ENCODE measurements around the gene AAGAB. TPM values are rescaled to one million over a fixed set of nuclear protein-coding genes. Genes with fewer than 3 reads are reported as not detected.

AAGAB gene
- total RNA-seq, 1 donor from 2014 or later, result 13.6 TPM

GRCh38 chr15:67177752-67178151, 76.7 kb downstream of the AAGAB start:
- peak overlapping the region in 1 of 3 donors; percentile 64 for H3K9ac ChIP-seq (ENCODE audit: low read depth in 1 of 3, low read length in 3 of 3)
- H3K27me3 ChIP-seq (ENCODE audit: control insufficient read depth in 3 of 3, insufficient read depth in 3 of 3, low read length in 3 of 3), result no peaks in the 10 kb centered on the region
- peak overlapping the region; percentile 70 for H3K27ac ChIP-seq (ENCODE audit: low read depth, low read length)
- H3K4me1 ChIP-seq (ENCODE audit: control insufficient read depth in 3 of 3, insufficient read depth in 3 of 3, low read length in 3 of 3), result peaks cover 43 to 82% (median 78%) of the 10 kb centered on the region in 3 donors
- H3K36me3 ChIP-seq (ENCODE audit: control insufficient read depth in 3 of 3, insufficient read depth in 3 of 3, low read length in 3 of 3), result peaks cover 9 to 46% (median 37%) of the 10 kb centered on the region in 3 donors
- H3K4me3 ChIP-seq (ENCODE audit: low read length in 3 of 3), result no peak overlapping the region
- no peaks in the 10 kb centered on the region for H3K9me3 ChIP-seq (ENCODE audit: control insufficient read depth in 3 of 3, low read length in 3 of 3)

DNA sequence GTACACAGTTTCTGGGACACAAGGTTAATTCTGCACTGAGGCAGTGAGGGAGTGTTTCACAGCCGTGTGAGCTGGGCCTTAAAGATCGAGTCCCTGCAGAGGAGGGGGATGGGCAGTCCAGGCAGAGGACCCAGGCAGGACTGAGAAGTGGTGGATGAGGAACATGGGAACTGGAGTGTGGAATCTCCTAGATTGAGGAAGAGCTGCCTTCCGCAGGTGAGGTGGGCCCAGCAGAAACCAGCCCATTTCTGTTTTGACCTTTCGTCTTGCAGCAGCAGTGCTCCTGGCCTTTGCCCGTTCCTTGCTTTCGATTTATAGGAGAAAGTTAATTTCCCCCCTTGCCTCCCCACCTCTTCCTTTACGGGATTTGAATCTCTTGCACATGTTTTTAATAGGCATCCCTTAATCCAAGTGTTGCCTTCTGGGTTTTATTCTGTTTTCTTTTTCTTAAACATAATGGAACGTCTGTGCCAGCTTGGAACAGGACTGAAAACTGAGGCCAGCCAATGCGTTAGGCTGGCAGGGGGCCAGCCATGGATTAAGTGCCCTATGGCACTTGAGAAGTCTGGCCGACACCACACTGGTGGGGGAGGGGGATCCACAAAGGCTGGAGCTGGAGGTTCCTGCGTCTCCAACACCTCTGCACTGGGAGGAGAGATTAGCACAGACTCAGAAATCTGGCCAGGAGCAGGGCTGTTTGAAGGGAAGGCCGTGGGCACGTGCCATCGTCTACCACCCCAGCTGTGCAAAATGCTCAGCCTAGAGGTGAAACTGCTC, 78.1 kb downstream of the AAGAB start:
- Histone ChIP-seq H3K36me3 (ENCODE audit: control insufficient read depth in 3 of 3, insufficient read depth in 3 of 3, low read length in 3 of 3) (peaks cover 0 to 46% (median 33%) of the 10 kb centered on the region in 3 donors), H3K4me3 (ENCODE audit: low read length in 3 of 3) (peak overlapping the region; percentile 29 to 41 (median 34)), H3K4me1 (ENCODE audit: control insufficient read depth in 3 of 3, insufficient read depth in 3 of 3, low read length in 3 of 3) (peaks cover 56 to 93% (median 92%) of the 10 kb centered on the region in 3 donors), H3K9me3 (ENCODE audit: control insufficient read depth in 3 of 3, low read length in 3 of 3) (no peaks in the 10 kb centered on the region), H3K9ac (ENCODE audit: low read depth in 1 of 3, low read length in 3 of 3) (peak overlapping the region; percentile 27 to 70 (median 46)), H3K27me3 (ENCODE audit: control insufficient read depth in 3 of 3, insufficient read depth in 3 of 3, low read length in 3 of 3) (no peaks in the 10 kb centered on the region), H3K27ac (ENCODE audit: low read depth, low read length) (peak overlapping the region; percentile 58)

DNA sequence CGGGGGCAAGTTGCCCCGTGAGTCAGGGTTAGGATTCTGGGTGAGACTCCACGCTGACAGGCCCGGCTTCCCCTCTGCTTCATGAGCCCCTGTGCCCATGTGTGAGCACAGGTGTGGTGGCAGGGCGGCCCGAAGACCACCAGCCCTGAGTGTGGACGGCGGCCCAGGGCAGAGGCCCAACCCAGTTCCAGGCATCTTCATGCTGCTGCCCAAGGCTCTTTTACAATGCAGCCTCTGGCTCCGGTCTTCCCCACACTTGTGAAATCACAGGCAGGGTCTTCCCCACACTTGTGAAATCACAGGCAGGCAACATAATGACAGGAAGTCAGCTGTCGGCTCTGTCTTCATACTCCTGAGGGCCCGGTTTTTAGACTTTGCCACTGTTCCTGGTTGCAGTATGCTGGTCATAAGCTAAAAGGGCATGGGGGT, 78.8 kb downstream of the AAGAB start:
- Histone ChIP-seq H3K9me3 (ENCODE audit: control insufficient read depth in 3 of 3, low read length in 3 of 3) (no peaks in the 10 kb centered on the region), H3K27ac (ENCODE audit: low read depth, low read length) (peak overlapping the region; percentile 58), H3K4me1 (ENCODE audit: control insufficient read depth in 3 of 3, insufficient read depth in 3 of 3, low read length in 3 of 3) (peaks cover 61 to 99% (median 97%) of the 10 kb centered on the region in 3 donors), H3K4me3 (ENCODE audit: low read length in 3 of 3) (peak overlapping the region in 2 of 3 donors; percentile 29 to 41), H3K27me3 (ENCODE audit: control insufficient read depth in 3 of 3, insufficient read depth in 3 of 3, low read length in 3 of 3) (no peaks in the 10 kb centered on the region), H3K36me3 (ENCODE audit: control insufficient read depth in 3 of 3, insufficient read depth in 3 of 3, low read length in 3 of 3) (peaks cover 4 to 47% (median 37%) of the 10 kb centered on the region in 3 donors), H3K9ac (ENCODE audit: low read depth in 1 of 3, low read length in 3 of 3) (peak overlapping the region in 2 of 3 donors; percentile 46 to 70)

DNA sequence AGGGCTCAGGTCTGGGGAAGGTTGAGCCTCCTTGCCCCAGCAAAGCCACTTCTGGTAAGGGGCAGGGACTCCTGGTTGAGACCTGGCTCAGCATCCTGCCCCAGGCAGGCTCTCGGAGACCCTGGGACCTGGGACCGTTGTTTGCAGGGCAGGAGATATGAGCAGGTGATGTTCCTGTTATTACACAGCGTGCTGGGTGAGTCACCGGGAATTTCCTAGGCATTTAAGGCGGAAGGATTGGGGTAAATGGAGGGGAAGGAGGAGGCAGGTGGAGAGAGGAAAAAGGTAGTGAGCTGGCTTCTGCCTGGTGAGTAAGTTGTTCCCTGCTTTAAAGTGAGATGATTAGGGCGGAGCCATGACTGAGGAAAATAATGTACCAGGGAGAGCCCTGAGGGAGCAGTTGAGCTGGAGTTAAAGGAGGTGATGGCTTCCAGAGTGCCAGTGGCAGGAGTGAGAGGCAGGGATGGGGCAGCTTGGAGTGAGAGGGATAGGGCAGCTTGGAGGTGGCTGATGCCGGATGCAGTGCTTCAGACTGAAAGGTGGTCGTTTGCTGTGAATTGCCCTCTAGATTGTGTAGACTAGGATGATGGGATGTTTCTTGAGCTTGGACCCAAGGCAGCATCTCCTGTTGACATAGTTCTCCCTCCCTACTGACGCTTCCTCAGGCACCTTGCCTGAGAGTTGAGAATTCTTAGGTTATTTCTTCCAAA, 79.4 kb downstream of the AAGAB start:
- H3K9ac ChIP-seq (ENCODE audit: low read depth in 1 of 3, low read length in 3 of 3), result peak overlapping the region in 2 of 3 donors; percentile 46 to 70

GRCh38 chr15:67174446-67174845, 80.0 kb downstream of the AAGAB start:
- Histone ChIP-seq H3K9ac (ENCODE audit: low read depth in 1 of 3, low read length in 3 of 3) (peak overlapping the region in 1 of 3 donors; percentile 42), H3K36me3 (ENCODE audit: control insufficient read depth in 3 of 3, insufficient read depth in 3 of 3, low read length in 3 of 3) (peaks cover 9 to 43% (median 38%) of the 10 kb centered on the region in 3 donors), H3K4me1 (ENCODE audit: control insufficient read depth in 3 of 3, insufficient read depth in 3 of 3, low read length in 3 of 3) (peaks cover 70 to 99% (median 97%) of the 10 kb centered on the region in 3 donors), H3K4me3 (ENCODE audit: low read length in 3 of 3) (no peak overlapping the region), H3K9me3 (ENCODE audit: control insufficient read depth in 3 of 3, low read length in 3 of 3) (no peaks in the 10 kb centered on the region), H3K27me3 (ENCODE audit: control insufficient read depth in 3 of 3, insufficient read depth in 3 of 3, low read length in 3 of 3) (no peaks in the 10 kb centered on the region), H3K27ac (ENCODE audit: low read depth, low read length) (peak overlapping the region; percentile 58)

More for the DNA sequence above, 79.4 kb downstream of the AAGAB start:
- Histone ChIP-seq H3K4me3 (ENCODE audit: low read length in 3 of 3) (peak overlapping the region in 1 of 3 donors; percentile 4), H3K36me3 (ENCODE audit: control insufficient read depth in 3 of 3, insufficient read depth in 3 of 3, low read length in 3 of 3) (peaks cover 9 to 49% (median 41%) of the 10 kb centered on the region in 3 donors), H3K27me3 (ENCODE audit: control insufficient read depth in 3 of 3, insufficient read depth in 3 of 3, low read length in 3 of 3) (no peaks in the 10 kb centered on the region), H3K9me3 (ENCODE audit: control insufficient read depth in 3 of 3, low read length in 3 of 3) (no peaks in the 10 kb centered on the region), H3K4me1 (ENCODE audit: control insufficient read depth in 3 of 3, insufficient read depth in 3 of 3, low read length in 3 of 3) (peaks cover 68 to 99% (median 97%) of the 10 kb centered on the region in 3 donors), H3K27ac (ENCODE audit: low read depth, low read length) (peak overlapping the region; percentile 58)

DNA sequence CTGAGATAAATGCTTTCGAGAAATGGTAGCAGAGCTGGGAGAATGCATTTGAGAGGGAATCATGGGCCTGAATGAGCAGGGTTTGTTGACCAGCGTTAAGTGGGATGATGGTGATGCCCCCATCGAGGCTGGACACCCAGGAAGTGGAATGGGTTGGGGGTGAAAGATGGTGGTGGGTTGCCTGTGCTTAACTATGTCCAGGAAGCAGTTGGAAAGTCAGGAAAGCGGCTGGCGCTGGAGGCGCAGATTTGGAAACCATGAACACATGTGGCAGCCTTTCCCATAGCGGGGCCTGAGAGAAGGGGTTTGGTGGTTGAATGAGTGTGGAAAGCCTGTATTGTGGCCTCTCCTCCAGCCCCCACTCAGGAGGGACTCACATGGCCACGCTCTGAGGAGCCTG, 80.7 kb downstream of the AAGAB start:
- H3K27ac ChIP-seq (ENCODE audit: low read depth, low read length), result no peak overlapping the region
- no peaks in the 10 kb centered on the region for H3K27me3 ChIP-seq (ENCODE audit: control insufficient read depth in 3 of 3, insufficient read depth in 3 of 3, low read length in 3 of 3)
- peaks cover 9 to 37% (median 34%) of the 10 kb centered on the region in 3 donors for H3K36me3 ChIP-seq (ENCODE audit: control insufficient read depth in 3 of 3, insufficient read depth in 3 of 3, low read length in 3 of 3)
- no peak overlapping the region for H3K9ac ChIP-seq (ENCODE audit: low read depth in 1 of 3, low read length in 3 of 3)
- no peaks in the 10 kb centered on the region for H3K9me3 ChIP-seq (ENCODE audit: control insufficient read depth in 3 of 3, low read length in 3 of 3)
- H3K4me3 ChIP-seq (ENCODE audit: low read length in 3 of 3), result no peak overlapping the region
- H3K4me1 ChIP-seq (ENCODE audit: control insufficient read depth in 3 of 3, insufficient read depth in 3 of 3, low read length in 3 of 3), result peaks cover 76 to 99% (median 97%) of the 10 kb centered on the region in 3 donors

DNA sequence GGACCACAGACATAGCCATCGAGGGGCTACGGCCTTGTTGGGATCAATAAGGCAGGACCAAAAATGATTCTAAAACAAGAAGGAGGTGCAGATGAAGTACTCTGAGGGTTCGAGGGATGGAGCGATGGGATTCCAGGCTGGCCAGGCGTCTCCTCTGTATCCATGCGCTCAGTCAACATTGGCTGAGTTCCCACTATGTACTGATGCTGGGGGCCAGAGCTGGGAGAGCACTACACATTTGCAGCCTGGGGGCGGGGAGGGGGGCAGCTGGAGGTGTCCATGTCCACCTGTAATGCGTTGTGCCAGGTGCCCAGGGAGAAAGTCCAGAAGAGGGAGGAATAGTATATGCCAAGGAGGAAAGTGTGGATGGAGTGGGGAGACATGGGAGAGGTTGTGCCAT, 81.5 kb downstream of the AAGAB start:
- H3K4me3 ChIP-seq (ENCODE audit: low read length in 3 of 3), result no peak overlapping the region
- H3K27ac ChIP-seq (ENCODE audit: low read depth, low read length), result peak overlapping the region; percentile 34
- peaks cover 79 to 99% (median 97%) of the 10 kb centered on the region in 3 donors for H3K4me1 ChIP-seq (ENCODE audit: control insufficient read depth in 3 of 3, insufficient read depth in 3 of 3, low read length in 3 of 3)
- H3K9ac ChIP-seq (ENCODE audit: low read depth in 1 of 3, low read length in 3 of 3), result no peak overlapping the region
- no peaks in the 10 kb centered on the region for H3K27me3 ChIP-seq (ENCODE audit: control insufficient read depth in 3 of 3, insufficient read depth in 3 of 3, low read length in 3 of 3)
- no peaks in the 10 kb centered on the region for H3K9me3 ChIP-seq (ENCODE audit: control insufficient read depth in 3 of 3, low read length in 3 of 3)
- H3K36me3 ChIP-seq (ENCODE audit: control insufficient read depth in 3 of 3, insufficient read depth in 3 of 3, low read length in 3 of 3), result peaks cover 9 to 36% (median 34%) of the 10 kb centered on the region in 3 donors

DNA sequence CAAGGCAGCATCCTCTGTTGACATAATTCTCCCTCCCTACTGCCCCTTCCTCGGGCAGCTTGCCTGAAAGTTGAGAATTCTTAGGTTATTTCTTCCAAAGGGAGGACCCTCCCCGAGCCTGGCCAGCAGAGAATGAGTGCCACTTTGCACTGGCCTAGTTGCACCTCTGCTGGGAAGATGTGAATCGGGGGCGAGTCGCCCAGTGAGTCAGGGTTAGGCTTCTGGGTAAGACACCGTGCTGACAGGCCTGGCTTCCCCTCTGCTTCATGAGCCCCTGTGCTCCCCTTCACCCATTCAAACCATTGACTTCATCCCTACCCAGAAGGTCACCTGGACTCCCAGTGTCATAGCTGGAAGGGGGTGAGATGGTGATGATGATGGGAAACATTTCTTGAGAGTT, 82.3 kb downstream of the AAGAB start:
- no peak overlapping the region for H3K27ac ChIP-seq (ENCODE audit: low read depth, low read length)

DNA sequence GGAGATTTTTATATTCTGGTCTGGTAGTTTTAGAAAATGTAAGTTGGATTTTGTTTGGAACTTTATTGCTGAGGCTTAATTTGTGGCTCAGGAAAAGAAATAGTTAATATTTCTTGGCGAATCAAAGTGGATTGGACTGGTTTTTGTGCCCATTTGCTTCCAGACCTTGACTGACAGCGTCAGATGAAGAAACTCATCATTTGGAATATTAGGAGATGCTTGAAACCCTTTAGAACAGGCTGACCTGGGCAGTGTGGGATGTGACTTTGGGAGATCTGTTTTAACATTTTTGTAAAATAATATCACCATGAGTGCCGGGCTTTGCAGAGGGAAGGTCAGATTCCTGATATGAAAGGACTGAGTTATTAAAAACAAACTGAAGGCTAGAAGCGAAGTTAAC, 83.0 kb downstream of the AAGAB start:
- Histone ChIP-seq H3K4me3 (ENCODE audit: low read length in 3 of 3) (no peak overlapping the region), H3K4me1 (ENCODE audit: control insufficient read depth in 3 of 3, insufficient read depth in 3 of 3, low read length in 3 of 3) (peaks cover 85 to 99% (median 98%) of the 10 kb centered on the region in 3 donors), H3K27ac (ENCODE audit: low read depth, low read length) (peak overlapping the region; percentile 1), H3K36me3 (ENCODE audit: control insufficient read depth in 3 of 3, insufficient read depth in 3 of 3, low read length in 3 of 3) (peaks cover 16 to 46% (median 44%) of the 10 kb centered on the region in 3 donors), H3K27me3 (ENCODE audit: control insufficient read depth in 3 of 3, insufficient read depth in 3 of 3, low read length in 3 of 3) (no peaks in the 10 kb centered on the region), H3K9ac (ENCODE audit: low read depth in 1 of 3, low read length in 3 of 3) (peak overlapping the region in 2 of 3 donors; percentile 17 to 64), H3K9me3 (ENCODE audit: control insufficient read depth in 3 of 3, low read length in 3 of 3) (no peaks in the 10 kb centered on the region)

More for the DNA sequence above, 82.3 kb downstream of the AAGAB start:
- peak overlapping the region in 1 of 3 donors; percentile 64 for H3K9ac ChIP-seq (ENCODE audit: low read depth in 1 of 3, low read length in 3 of 3)
- peak overlapping the region in 2 of 3 donors; percentile 11 to 35 for H3K4me3 ChIP-seq (ENCODE audit: low read length in 3 of 3)
- peaks cover 84 to 99% (median 98%) of the 10 kb centered on the region in 3 donors for H3K4me1 ChIP-seq (ENCODE audit: control insufficient read depth in 3 of 3, insufficient read depth in 3 of 3, low read length in 3 of 3)
- H3K27me3 ChIP-seq (ENCODE audit: control insufficient read depth in 3 of 3, insufficient read depth in 3 of 3, low read length in 3 of 3), result no peaks in the 10 kb centered on the region
- peaks cover 9 to 39% (median 37%) of the 10 kb centered on the region in 3 donors for H3K36me3 ChIP-seq (ENCODE audit: control insufficient read depth in 3 of 3, insufficient read depth in 3 of 3, low read length in 3 of 3)
- H3K9me3 ChIP-seq (ENCODE audit: control insufficient read depth in 3 of 3, low read length in 3 of 3), result no peaks in the 10 kb centered on the region
